Heart right ventricle (tissue), 16 donors: Measurements from ENCODE around the gene SPAG5. TPM values are rescaled to one million over a fixed set of nuclear protein-coding genes. Genes with fewer than 3 reads are reported as not detected.
A peak's percentile ranks its signal among the peaks of the same experiment; 100 is the strongest.

Experiments used
- ATAC-seq, 8 donors: fragments of 200-7000 bp; cut with Tn5 transposase; one replicate each; pipeline ENCODE4 v1.9.1; 2020; ENCODE audit warnings: mild to moderate bottlenecking in 8 of 8, moderate library complexity in 8 of 8, moderate number of reproducible peaks in 1 of 8
- DNase-seq, 2 donors: peaks; one replicate each; pipeline ENCODE4 v3.0.0-alpha.2; 2020
- H3K27ac ChIP-seq, 10 donors: fragments of 200-600 bp; sonication (generic) in 2 of 10; one replicate each; pipeline versions ENCODE4 v1.5.0 to v1.8.0; 2020 to 2022; ENCODE audit warnings: mild to moderate bottlenecking in 3 of 10
- H3K27me3 ChIP-seq, 7 donors: fragments of 200-600 bp; one replicate each; pipeline ENCODE4 v1.8.0; 2021 to 2022; ENCODE audit warnings: mild to moderate bottlenecking in 2 of 7
- H3K36me3 ChIP-seq, 9 donors: fragments of 200-600 bp; sonication (generic) in 1 of 9; one replicate each; pipeline versions ENCODE4 v1.5.0 to v1.8.0; 2020 to 2022; ENCODE audit warnings: mild to moderate bottlenecking in 2 of 9
- H3K4me1 ChIP-seq, 9 donors: fragments of 200-600 bp; sonication (generic) in 1 of 9; one replicate each; pipeline versions ENCODE4 v1.5.0 to v1.8.0; 2020 to 2022; ENCODE audit warnings: mild to moderate bottlenecking in 4 of 9
- H3K4me3 ChIP-seq, 10 donors: fragments of 200-600 bp; sonication (generic) in 2 of 10; one replicate each; pipeline versions ENCODE4 v1.5.0 to v1.8.0; 2020 to 2022; ENCODE audit warnings: mild to moderate bottlenecking in 7 of 10, moderate library complexity in 2 of 10
- H3K9me3 ChIP-seq, 11 donors: fragments of 200-600 bp in 10 of 11; sonication (generic) in 2 of 11; one replicate each; pipeline versions ENCODE4 v1.5.0 to v1.8.0; 2013 to 2022; ENCODE audit warnings: mild to moderate bottlenecking in 2 of 11, control low read depth in 1 of 11, moderate library complexity in 1 of 11
- WGBS, 2 donors: extraction: QIAGEN DNeasy Blood & Tissue Kit; methylation state at CpG; one replicate each; pipeline ENCODE4 v1.1.7; 2013; ENCODE audit warnings: inconsistent platforms in 1 of 2; 5-methylcytosine and 5-hydroxymethylcytosine counted together
- intact Hi-C, 10 donors: fragments of 100-400 bp; cut with DNase I; formaldehyde crosslinking; loops; one replicate each; pipeline versions ENCODE4 v1.11.1 to v1.14.2; 2022
- polyA plus RNA-seq, 2 donors: library from polyadenylated mRNA; stranded (reverse); fragments of 200-250 nt; gene quantifications; one replicate each; pipeline ENCODE4 v1.2.3, GENCODE V29; 2013
- total RNA-seq, 10 donors: library from RNA; stranded (reverse); fragmentation: NEBNext Ultra II Directional in 3 of 10; extraction: Animal tissue kit (Norgen Biotek cat#: 25700) in 3 of 10; gene quantifications; one replicate each; pipeline versions ENCODE4 v1.2.1 to v1.2.4, GENCODE V29; 2021 to 2023
- TF ChIP-seq, protein P1 (sequence below), 9 donors: fragments of 200-600 bp; sonication (generic) in 2 of 9; IDR thresholded peaks; one replicate each; pipeline versions ENCODE4 v1.5.0 to v1.8.0; 2021 to 2022; ENCODE audit warnings: antibody characterized with exemption in 9 of 9, mild to moderate bottlenecking in 5 of 9, moderate library complexity in 1 of 9
- donor health status: Arrhythmogenic right ventricular cardiomyopathy.
- donor health status: ischemic (EF 13 %, LVEDD 7.1; RV severe dilation, severe dysfunction).
- donor health status: healthy with polysubstance abuse.
- donor health status: DM: no; HTN: yes; CAD: no.
- donor health status: DM: no; HTN: no; CAD: no.
- donor health status: ischemic (EF 25% LVEDD 6.9; RV normal size, moderate dysfunction).
- donor health status: ischemic (EF 25% LVEDD 5.7; RV mildly dilated, moderate dysfunction).
- donor health status: healthy.
- donor health status: DM: yes; HTN: yes; CAD: no.
- donor health status: Ischemic cardiomyopathy.
- donor health status: ischemic (EF 35%, LVEDD 5.7; RV mildly dilated, moderate dysfunction).
- donor health status: nonischemic (EF 11% LVEDD 7.7; RV severe dilation, severe dysfunction).
- donor health status: DM: yes; HTN: yes; CAD: no.
- donor health status: PGD.
- donor health status: ischemic (EF 29% LVEDD 5.4; RV normal size, mild dysfunction).
- donor health status: nonischemic (EF 23%, LVEDD 6.1; RV moderate dilation, normal function).

Gene SPAG5
- total and polyA plus RNA-seq, 12 donors = 0.55 to 6.5 (median 1.2) TPM

DNA sequence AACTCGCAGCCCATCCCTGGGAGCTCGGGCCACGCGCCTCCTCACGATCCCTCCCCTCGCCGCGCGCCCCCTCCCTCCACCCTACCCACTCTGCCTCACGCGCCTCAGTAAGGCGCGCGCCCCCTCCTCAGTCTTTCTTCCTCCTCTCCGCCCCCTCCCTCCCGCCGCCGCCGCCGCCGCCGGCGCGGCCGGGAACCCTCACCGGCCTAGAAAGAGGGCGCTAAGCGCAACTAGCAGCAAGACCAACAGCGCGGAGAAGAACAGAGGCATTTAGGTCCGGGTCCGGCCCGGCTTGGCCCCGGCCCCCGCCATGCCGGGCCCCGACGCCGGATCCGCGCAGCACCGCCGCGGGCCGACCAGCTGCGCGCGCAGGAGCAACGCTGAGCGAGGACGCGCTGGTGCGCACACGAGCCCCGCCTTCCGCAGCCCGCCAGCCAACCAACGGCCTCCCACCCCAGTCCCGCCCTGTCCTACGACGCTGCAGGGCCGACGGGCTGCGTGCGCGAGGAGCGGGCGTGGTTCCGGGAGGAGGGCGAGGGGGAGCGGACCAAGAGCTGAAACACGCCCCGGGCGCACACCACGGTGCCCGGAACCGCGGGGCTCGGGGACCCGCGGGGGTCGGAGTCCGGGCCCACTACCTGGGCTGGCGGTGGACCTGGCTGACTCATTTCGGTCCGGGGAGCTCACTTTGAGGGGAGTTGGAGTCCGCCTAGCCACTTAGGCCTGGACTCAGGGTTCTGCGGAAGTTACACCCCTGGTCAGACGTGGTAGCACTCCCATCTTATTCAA, 46.2 kb upstream of the SPAG5 start, which contains the start of gene BLTP2:
Gene BLTP2 (minus strand): TSS at position 372 of the 789 bp plus-strand sequence. CDS start 102 bp downstream, at position 270.
- peak; percentile 97 to 99 (median 98) for ATAC-seq
- intact Hi-C loops = loop anchor here in 1 of 10 donors (5.0 kb wide), 1 partner anchor 72 kb away; the partner anchor contains the start of genes RAB34 and RPL23A
- H3K4me3 ChIP-seq = peak within 1 kb of the TSS; percentile 68 to 97 (median 94)
- H3K4me1 ChIP-seq = peaks cover 15 to 60% (median 46%) of the 10 kb centered on the region in 9 donors
- 0 to 1% methylated on average over 73 to 89 of the region's 89 CpGs for WGBS, 2 donors
- peaks cover 0 to 61% (median 30%) of the 10 kb centered on the region in 9 donors for H3K36me3 ChIP-seq
- peak; percentile 97 for DNase-seq
- no peaks in the 10 kb centered on the region for H3K27me3 ChIP-seq
- TF ChIP-seq, protein P1, sequence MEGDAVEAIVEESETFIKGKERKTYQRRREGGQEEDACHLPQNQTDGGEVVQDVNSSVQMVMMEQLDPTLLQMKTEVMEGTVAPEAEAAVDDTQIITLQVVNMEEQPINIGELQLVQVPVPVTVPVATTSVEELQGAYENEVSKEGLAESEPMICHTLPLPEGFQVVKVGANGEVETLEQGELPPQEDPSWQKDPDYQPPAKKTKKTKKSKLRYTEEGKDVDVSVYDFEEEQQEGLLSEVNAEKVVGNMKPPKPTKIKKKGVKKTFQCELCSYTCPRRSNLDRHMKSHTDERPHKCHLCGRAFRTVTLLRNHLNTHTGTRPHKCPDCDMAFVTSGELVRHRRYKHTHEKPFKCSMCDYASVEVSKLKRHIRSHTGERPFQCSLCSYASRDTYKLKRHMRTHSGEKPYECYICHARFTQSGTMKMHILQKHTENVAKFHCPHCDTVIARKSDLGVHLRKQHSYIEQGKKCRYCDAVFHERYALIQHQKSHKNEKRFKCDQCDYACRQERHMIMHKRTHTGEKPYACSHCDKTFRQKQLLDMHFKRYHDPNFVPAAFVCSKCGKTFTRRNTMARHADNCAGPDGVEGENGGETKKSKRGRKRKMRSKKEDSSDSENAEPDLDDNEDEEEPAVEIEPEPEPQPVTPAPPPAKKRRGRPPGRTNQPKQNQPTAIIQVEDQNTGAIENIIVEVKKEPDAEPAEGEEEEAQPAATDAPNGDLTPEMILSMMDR (IDR thresholded peaks at IDR 0.05) = no peak
- no peaks in the 10 kb centered on the region for H3K9me3 ChIP-seq
- peak within 1 kb of the TSS; percentile 87 to 98 (median 94) for H3K27ac ChIP-seq

DNA sequence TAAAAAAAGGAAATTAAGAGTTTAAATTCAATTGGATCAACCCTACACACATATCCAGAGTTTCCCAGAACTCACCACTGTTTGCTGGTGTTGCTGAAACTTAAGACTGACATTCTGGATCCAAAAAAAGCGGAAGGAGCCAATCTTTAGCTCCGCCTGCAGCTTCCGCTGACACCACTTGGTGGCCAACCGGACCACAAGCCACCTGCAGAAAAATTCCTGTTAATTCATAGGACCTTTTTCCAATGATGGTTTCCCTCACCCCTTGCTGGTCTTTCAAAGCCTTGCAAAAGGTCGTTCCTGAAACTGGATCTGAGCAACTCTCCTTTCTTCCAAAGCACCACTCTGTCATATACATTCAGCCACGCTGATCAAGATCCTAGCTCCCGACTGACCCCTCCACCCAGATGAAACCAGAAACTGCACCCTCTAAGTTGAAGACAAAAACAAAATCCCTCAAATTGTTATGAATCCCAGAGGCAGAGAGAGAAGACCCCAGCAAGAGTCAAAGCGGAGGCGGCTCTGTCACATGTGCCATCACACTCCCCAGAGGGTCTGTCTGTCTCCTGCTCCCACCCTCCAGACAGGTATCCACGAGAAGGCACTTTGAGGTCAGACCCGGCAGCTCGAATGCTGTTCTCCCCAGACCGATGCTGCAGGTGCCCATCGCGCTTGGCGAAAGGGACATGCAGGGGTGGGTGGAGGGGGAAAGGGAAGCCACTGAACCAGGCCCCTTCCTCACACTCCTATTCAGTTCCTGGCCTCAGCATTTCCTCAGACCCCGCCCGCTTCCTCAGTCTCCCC, 45.4 kb upstream of the SPAG5 start:
- peak overlapping the region; percentile 87 to 98 (median 94) for H3K27ac ChIP-seq
- 0 to 1% methylated on average over 18 of the region's 18 CpGs for WGBS, 2 donors
- peaks cover 15 to 58% (median 46%) of the 10 kb centered on the region in 9 donors for H3K4me1 ChIP-seq
- DNase-seq = peak; percentile 18 to 21
- no peaks in the 10 kb centered on the region for H3K9me3 ChIP-seq
- TF ChIP-seq, protein P1 (IDR thresholded peaks at IDR 0.05) = peak in 7 of 9 donors; percentile 11 to 57 (median 44)
- peak overlapping the region; percentile 68 to 97 (median 94) for H3K4me3 ChIP-seq
- intact Hi-C loops = no loop called here
- ATAC-seq = peak in 6 of 8 donors; percentile 1 to 13 (median 3)
- peaks cover 0 to 63% (median 38%) of the 10 kb centered on the region in 9 donors for H3K36me3 ChIP-seq
- H3K27me3 ChIP-seq = no peaks in the 10 kb centered on the region

DNA sequence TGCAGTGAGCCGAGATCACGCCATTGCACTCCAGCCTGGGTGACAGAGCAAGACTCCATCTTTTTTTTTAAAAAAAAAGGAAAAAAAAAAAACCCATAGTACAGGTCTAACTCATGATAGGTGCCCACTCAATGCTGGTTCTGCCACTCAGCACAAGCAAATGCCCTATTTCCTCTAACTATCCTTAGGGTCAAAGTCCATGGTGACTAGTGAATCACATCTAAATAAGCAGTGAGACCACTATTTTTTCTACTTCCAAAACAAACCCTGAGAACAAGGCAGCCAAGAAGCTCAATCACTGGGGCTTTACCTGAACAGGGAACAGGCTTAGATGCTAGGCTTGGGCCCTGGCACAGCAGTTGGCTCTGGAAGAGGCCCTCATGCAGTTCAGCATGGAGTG, 42.8 kb upstream of the SPAG5 start:
- Histone ChIP-seq H3K4me1 (peaks cover 15 to 39% (median 29%) of the 10 kb centered on the region in 9 donors), H3K4me3 (no peak overlapping the region), H3K27me3 (no peaks in the 10 kb centered on the region), H3K36me3 (peaks cover 7 to 71% (median 58%) of the 10 kb centered on the region in 9 donors), H3K9me3 (no peaks in the 10 kb centered on the region), H3K27ac (no peak overlapping the region)
- no peak for DNase-seq
- intact Hi-C loops = no loop called here
- TF ChIP-seq, protein P1 (IDR thresholded peaks at IDR 0.05) = no peak
- 96 to 98% methylated on average over 2 of the region's 2 CpGs for WGBS, 2 donors
- no peak for ATAC-seq

DNA sequence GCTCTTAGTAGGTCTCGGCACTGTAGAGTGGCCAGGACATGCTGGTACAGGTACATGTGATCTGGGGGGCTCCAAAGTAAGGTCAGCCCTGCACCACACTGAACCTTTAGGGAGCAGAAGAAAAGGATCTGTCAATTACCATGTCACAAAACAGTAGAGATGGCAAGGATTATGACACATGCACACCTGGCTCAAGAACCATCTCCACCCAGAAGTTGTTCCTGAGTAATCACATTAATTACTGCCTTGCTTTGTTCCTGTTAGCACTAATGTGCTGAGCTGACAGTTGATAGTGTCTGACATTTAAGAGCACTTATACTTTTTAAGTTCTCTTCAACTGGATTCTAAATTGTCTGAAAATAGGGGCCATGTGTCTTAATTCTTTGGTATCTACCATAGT, 36.7 kb upstream of the SPAG5 start:
- TF ChIP-seq, protein P1 (IDR thresholded peaks at IDR 0.05) = no peak
- Histone ChIP-seq H3K4me1 (no peaks in the 10 kb centered on the region), H3K4me3 (no peak overlapping the region), H3K36me3 (peaks cover 11 to 100% (median 98%) of the 10 kb centered on the region in 9 donors), H3K27me3 (no peaks in the 10 kb centered on the region), H3K27ac (no peak overlapping the region), H3K9me3 (no peaks in the 10 kb centered on the region)
- WGBS, 2 donors = 91 to 95% methylated on average over 1 of the region's 1 CpG
- no peak for DNase-seq
- intact Hi-C loops = no loop called here
- no peak for ATAC-seq
